ENCODE results near the gene SPAG6. TPM values are rescaled to one million over a fixed set of nuclear protein-coding genes. Genes with fewer than 3 reads are reported as not detected.

The SPAG6 gene
- total RNA-seq, 1 donor from 2014 or later = not detected

GRCh38 chr10:22429981-22430421 lies 84.7 kb downstream of the SPAG6 start:
- H3K27ac Mint-ChIP-seq (ENCODE audit: unreplicated experiment) = no peak overlapping the region
- no peaks in the 10 kb centered on the region for H3K9me3 Mint-ChIP-seq (ENCODE audit: unreplicated experiment)
- H3K36me3 Mint-ChIP-seq (ENCODE audit: unreplicated experiment) = no peaks in the 10 kb centered on the region
- no peak for DNase-seq (ENCODE audit: extremely low spot score, unreplicated experiment)
- TF ChIP-seq, protein P1, sequence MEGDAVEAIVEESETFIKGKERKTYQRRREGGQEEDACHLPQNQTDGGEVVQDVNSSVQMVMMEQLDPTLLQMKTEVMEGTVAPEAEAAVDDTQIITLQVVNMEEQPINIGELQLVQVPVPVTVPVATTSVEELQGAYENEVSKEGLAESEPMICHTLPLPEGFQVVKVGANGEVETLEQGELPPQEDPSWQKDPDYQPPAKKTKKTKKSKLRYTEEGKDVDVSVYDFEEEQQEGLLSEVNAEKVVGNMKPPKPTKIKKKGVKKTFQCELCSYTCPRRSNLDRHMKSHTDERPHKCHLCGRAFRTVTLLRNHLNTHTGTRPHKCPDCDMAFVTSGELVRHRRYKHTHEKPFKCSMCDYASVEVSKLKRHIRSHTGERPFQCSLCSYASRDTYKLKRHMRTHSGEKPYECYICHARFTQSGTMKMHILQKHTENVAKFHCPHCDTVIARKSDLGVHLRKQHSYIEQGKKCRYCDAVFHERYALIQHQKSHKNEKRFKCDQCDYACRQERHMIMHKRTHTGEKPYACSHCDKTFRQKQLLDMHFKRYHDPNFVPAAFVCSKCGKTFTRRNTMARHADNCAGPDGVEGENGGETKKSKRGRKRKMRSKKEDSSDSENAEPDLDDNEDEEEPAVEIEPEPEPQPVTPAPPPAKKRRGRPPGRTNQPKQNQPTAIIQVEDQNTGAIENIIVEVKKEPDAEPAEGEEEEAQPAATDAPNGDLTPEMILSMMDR (IDR thresholded peaks at IDR 0.05) = no peak
- H3K4me1 Mint-ChIP-seq (ENCODE audit: unreplicated experiment) = peaks cover 51% of the 10 kb centered on the region
- H3K4me3 Mint-ChIP-seq (ENCODE audit: unreplicated experiment) = no peak overlapping the region
- H3K27me3 Mint-ChIP-seq (ENCODE audit: unreplicated experiment) = no peaks in the 10 kb centered on the region

- no peaks in the 10 kb centered on the region for H3K36me3 Mint-ChIP-seq (ENCODE audit: unreplicated experiment)
- DNase-seq (ENCODE audit: extremely low spot score, unreplicated experiment) = no peak
- H3K4me3 Mint-ChIP-seq (ENCODE audit: unreplicated experiment) = no peak overlapping the region
- peak overlapping the region; percentile 80 for H3K27ac Mint-ChIP-seq (ENCODE audit: unreplicated experiment)
- H3K27me3 Mint-ChIP-seq (ENCODE audit: unreplicated experiment) = no peaks in the 10 kb centered on the region
- TF ChIP-seq, protein P1 (IDR thresholded peaks at IDR 0.05) = no peak
- H3K9me3 Mint-ChIP-seq (ENCODE audit: unreplicated experiment) = no peaks in the 10 kb centered on the region
- H3K4me1 Mint-ChIP-seq (ENCODE audit: unreplicated experiment) = peaks cover 56% of the 10 kb centered on the region
These were observed 88.6 kb downstream of the SPAG6 start for GRCh38 chr10:22433875-22434274.

- H3K27ac Mint-ChIP-seq (ENCODE audit: unreplicated experiment) = peak overlapping the region; percentile 80
- peaks cover 51% of the 10 kb centered on the region for H3K4me1 Mint-ChIP-seq (ENCODE audit: unreplicated experiment)
- no peak overlapping the region for H3K4me3 Mint-ChIP-seq (ENCODE audit: unreplicated experiment)
- H3K9me3 Mint-ChIP-seq (ENCODE audit: unreplicated experiment) = no peaks in the 10 kb centered on the region
- TF ChIP-seq, protein P1 (IDR thresholded peaks at IDR 0.05) = no peak
- H3K27me3 Mint-ChIP-seq (ENCODE audit: unreplicated experiment) = no peaks in the 10 kb centered on the region
- H3K36me3 Mint-ChIP-seq (ENCODE audit: unreplicated experiment) = no peaks in the 10 kb centered on the region
- DNase-seq (ENCODE audit: extremely low spot score, unreplicated experiment) = no peak
These were observed 89.2 kb downstream of the SPAG6 start for GRCh38 chr10:22434521-22434920.

DNA sequence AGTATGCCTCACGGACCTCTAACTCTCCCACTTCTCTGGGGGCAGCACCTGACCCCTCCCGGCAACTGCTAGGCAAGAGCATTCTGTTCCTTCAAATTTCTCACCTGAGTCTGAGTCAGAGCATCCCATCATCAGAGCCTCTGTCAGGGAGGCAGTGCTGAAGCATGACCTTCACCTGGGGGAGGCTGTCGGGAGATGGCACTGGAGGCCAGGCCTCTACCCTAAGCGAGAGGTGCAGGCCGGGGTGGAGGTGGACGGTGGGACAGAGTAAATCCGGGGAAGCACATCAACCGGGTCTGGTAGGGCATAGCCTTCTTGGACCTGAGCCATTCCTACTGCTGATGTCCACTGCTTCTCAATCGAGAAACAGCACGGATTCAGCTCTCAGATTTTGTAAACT lies 90.4 kb downstream of the SPAG6 start:
- TF ChIP-seq, protein P1 (IDR thresholded peaks at IDR 0.05) = no peak
- peak overlapping the region; percentile 35 for H3K4me3 Mint-ChIP-seq (ENCODE audit: unreplicated experiment)
- H3K4me1 Mint-ChIP-seq (ENCODE audit: unreplicated experiment) = peaks cover 45% of the 10 kb centered on the region
- no peaks in the 10 kb centered on the region for H3K9me3 Mint-ChIP-seq (ENCODE audit: unreplicated experiment)
- peak overlapping the region; percentile 62 for H3K27ac Mint-ChIP-seq (ENCODE audit: unreplicated experiment)
- H3K36me3 Mint-ChIP-seq (ENCODE audit: unreplicated experiment) = peaks cover 2% of the 10 kb centered on the region
- DNase-seq (ENCODE audit: extremely low spot score, unreplicated experiment) = no peak
- H3K27me3 Mint-ChIP-seq (ENCODE audit: unreplicated experiment) = no peaks in the 10 kb centered on the region

- Mint-ChIP-seq H3K27me3 (ENCODE audit: unreplicated experiment) (peaks cover 5% of the 10 kb centered on the region), H3K4me3 (ENCODE audit: unreplicated experiment) (peak overlapping the region; percentile 91), H3K27ac (ENCODE audit: unreplicated experiment) (peak overlapping the region; percentile 31), H3K36me3 (ENCODE audit: unreplicated experiment) (peaks cover 2% of the 10 kb centered on the region), H3K4me1 (ENCODE audit: unreplicated experiment) (peaks cover 45% of the 10 kb centered on the region), H3K9me3 (ENCODE audit: unreplicated experiment) (no peaks in the 10 kb centered on the region)
- TF ChIP-seq, protein P1 (IDR thresholded peaks at IDR 0.05) = no peak
- DNase-seq (ENCODE audit: extremely low spot score, unreplicated experiment) = no peak
These were observed 91.2 kb downstream of the SPAG6 start for GRCh38 chr10:22436526-22436892.
